DMS53 treated with DMSO at 0.1 percent for 48 hours (cell line): ENCODE results near the gene PRDM12.

Experiments used
- DNase-seq: peaks from one replicate; lab custom pipeline; 2025; ENCODE audit not compliant: unreplicated experiment; lab: John Stamatoyannopoulos, UW

Gene PRDM12

GRCh38 chr9:130664251-130665028 is at the start of gene PRDM12:
TSS of gene PRDM12 (plus strand) at chr9:130664594. CDS start at chr9:130664654, 60 bp downstream.
- no peak for DNase-seq

- DNase-seq: no peak
Measured at GRCh38 chr9:130616451-130616850, 47.9 kb upstream of the PRDM12 start.

GRCh38 chr9:130623466-130623865 is 40.9 kb upstream of the PRDM12 start:
- no peak for DNase-seq

- no peak for DNase-seq
Measured at GRCh38 chr9:130624154-130624553, 40.2 kb upstream of the PRDM12 start.

- no peak for DNase-seq
Measured at GRCh38 chr9:130626249-130626996, 38.0 kb upstream of the PRDM12 start.

GRCh38 chr9:130627051-130627450 is 37.3 kb upstream of the PRDM12 start:
- no peak for DNase-seq

GRCh38 chr9:130627896-130628792 is 36.2 kb upstream of the PRDM12 start:
- DNase-seq: no peak

GRCh38 chr9:130629443-130630070 is 34.8 kb upstream of the PRDM12 start:
- no peak for DNase-seq

- DNase-seq: no peak
Measured at GRCh38 chr9:130630071-130630450, 34.3 kb upstream of the PRDM12 start.

- DNase-seq: no peak
Measured at GRCh38 chr9:130630506-130631330, 33.7 kb upstream of the PRDM12 start.

- DNase-seq: no peak
Measured at GRCh38 chr9:130631331-130632080, 32.9 kb upstream of the PRDM12 start.

GRCh38 chr9:130632081-130632710 is 32.2 kb upstream of the PRDM12 start:
- no peak for DNase-seq

- DNase-seq: no peak
Measured at GRCh38 chr9:130632841-130633240, 31.6 kb upstream of the PRDM12 start.

GRCh38 chr9:130633336-130634190 is 30.8 kb upstream of the PRDM12 start:
- DNase-seq: no peak

- DNase-seq: no peak
Measured at GRCh38 chr9:130634191-130634768, 30.1 kb upstream of the PRDM12 start.

- no peak for DNase-seq
Measured at GRCh38 chr9:130634801-130635200, 29.6 kb upstream of the PRDM12 start.

GRCh38 chr9:130635306-130635705 is 29.1 kb upstream of the PRDM12 start:
- DNase-seq: no peak
